Loucy (cell line): ENCODE measurements around the gene FAR1.
A peak's percentile ranks its signal among the peaks of the same experiment; 100 is the strongest.
"Not testable (repeated sequence)": the region's sequence is repeated elsewhere in the genome, so short reads cannot be mapped to it uniquely, and the experiment has no call there.

Experiments
- H2AFZ ChIP-seq: fragments of 200-600 bp; sonication (generic); 2 replicates; pipeline ENCODE4 v1.6.0; 2016; ENCODE audit warnings: antibody characterized with exemption, mild to moderate bottlenecking, low read length, moderate library complexity
- H3F3A ChIP-seq: fragments of 200-600 bp; 2 replicates; pipeline ENCODE4 v1.6.0; 2016; ENCODE audit warnings: antibody characterized with exemption, low read depth, mild to moderate bottlenecking
- H3K27me3 ChIP-seq: fragments of 200-600 bp; sonication (generic); 2 replicates; pipeline ENCODE4 v1.6.1; 2014; ENCODE audit warnings: low read length, mild to moderate bottlenecking; ENCODE audit not compliant: insufficient read depth, poor library complexity, severe bottlenecking
- H3K36me3 ChIP-seq: fragments of 200-600 bp; sonication (generic); 2 replicates; pipeline ENCODE4 v1.6.1; 2016; ENCODE audit warnings: low read length; ENCODE audit not compliant: insufficient read depth
- H3K4me1 ChIP-seq: fragments of 200-600 bp; sonication (generic); 2 replicates; pipeline ENCODE4 v1.5.1; 2014; ENCODE audit warnings: low read length, mild to moderate bottlenecking; ENCODE audit not compliant: insufficient read depth, poor library complexity, severe bottlenecking
- H3K4me2 ChIP-seq: fragments of 200-600 bp; sonication (generic); 2 replicates; pipeline ENCODE4 v1.6.0; 2014; ENCODE audit warnings: antibody characterized with exemption, low read length, low read depth, mild to moderate bottlenecking; ENCODE audit not compliant: poor library complexity, severe bottlenecking
- H3K4me3 ChIP-seq: fragments of 200-600 bp; sonication (generic); 2 replicates; pipeline ENCODE4 v1.5.1; 2014; ENCODE audit warnings: low read length, mild to moderate bottlenecking, mixed read lengths; ENCODE audit not compliant: poor library complexity, severe bottlenecking
- H3K79me2 ChIP-seq: fragments of 200-600 bp; sonication (generic); 2 replicates; pipeline ENCODE4 v1.6.1; 2014; ENCODE audit warnings: low read length; ENCODE audit not compliant: insufficient read depth
- H3K9ac ChIP-seq: fragments of 200-600 bp; sonication (generic); 2 replicates; pipeline ENCODE4 v1.6.0; 2014; ENCODE audit warnings: mild to moderate bottlenecking, low read depth, low read length, moderate library complexity; ENCODE audit not compliant: poor library complexity, severe bottlenecking
- H3K9me2 ChIP-seq: fragments of 200-600 bp; sonication (generic); replicated peaks from 2 replicates; pipeline ENCODE4 v1.6.1; 2016; ENCODE audit warnings: low read depth, low read length, mixed read lengths
- H3K9me3 ChIP-seq: fragments of 200-600 bp; sonication (generic); 2 replicates; pipeline ENCODE4 v1.6.1; 2014; ENCODE audit warnings: mild to moderate bottlenecking, antibody characterized with exemption, low read length, low read depth; ENCODE audit not compliant: insufficient read depth
- H4K20me1 ChIP-seq: fragments of 200-600 bp; sonication (generic); 2 replicates; pipeline ENCODE4 v1.6.0; 2014; ENCODE audit warnings: antibody characterized with exemption, low read length, mild to moderate bottlenecking; ENCODE audit not compliant: insufficient read depth, poor library complexity, severe bottlenecking
- EZH2phosphoT487 ChIP-seq: fragments of 200-600 bp; IDR thresholded peaks from 2 replicates; pipeline ENCODE4 v1.6.1; 2018; ENCODE audit warnings: antibody characterized with exemption, mild to moderate bottlenecking, moderate library complexity, borderline replicate concordance
- TF ChIP-seq, protein P1 (sequence below): fragments of 200-600 bp; sonication (generic); conservative IDR thresholded peaks from 2 replicates; pipeline ENCODE4 v1.5.1; 2014; ENCODE audit warnings: mild to moderate bottlenecking, antibody characterized with exemption, low read length

The FAR1 gene, protein sequence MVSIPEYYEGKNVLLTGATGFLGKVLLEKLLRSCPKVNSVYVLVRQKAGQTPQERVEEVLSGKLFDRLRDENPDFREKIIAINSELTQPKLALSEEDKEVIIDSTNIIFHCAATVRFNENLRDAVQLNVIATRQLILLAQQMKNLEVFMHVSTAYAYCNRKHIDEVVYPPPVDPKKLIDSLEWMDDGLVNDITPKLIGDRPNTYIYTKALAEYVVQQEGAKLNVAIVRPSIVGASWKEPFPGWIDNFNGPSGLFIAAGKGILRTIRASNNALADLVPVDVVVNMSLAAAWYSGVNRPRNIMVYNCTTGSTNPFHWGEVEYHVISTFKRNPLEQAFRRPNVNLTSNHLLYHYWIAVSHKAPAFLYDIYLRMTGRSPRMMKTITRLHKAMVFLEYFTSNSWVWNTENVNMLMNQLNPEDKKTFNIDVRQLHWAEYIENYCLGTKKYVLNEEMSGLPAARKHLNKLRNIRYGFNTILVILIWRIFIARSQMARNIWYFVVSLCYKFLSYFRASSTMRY

DNA sequence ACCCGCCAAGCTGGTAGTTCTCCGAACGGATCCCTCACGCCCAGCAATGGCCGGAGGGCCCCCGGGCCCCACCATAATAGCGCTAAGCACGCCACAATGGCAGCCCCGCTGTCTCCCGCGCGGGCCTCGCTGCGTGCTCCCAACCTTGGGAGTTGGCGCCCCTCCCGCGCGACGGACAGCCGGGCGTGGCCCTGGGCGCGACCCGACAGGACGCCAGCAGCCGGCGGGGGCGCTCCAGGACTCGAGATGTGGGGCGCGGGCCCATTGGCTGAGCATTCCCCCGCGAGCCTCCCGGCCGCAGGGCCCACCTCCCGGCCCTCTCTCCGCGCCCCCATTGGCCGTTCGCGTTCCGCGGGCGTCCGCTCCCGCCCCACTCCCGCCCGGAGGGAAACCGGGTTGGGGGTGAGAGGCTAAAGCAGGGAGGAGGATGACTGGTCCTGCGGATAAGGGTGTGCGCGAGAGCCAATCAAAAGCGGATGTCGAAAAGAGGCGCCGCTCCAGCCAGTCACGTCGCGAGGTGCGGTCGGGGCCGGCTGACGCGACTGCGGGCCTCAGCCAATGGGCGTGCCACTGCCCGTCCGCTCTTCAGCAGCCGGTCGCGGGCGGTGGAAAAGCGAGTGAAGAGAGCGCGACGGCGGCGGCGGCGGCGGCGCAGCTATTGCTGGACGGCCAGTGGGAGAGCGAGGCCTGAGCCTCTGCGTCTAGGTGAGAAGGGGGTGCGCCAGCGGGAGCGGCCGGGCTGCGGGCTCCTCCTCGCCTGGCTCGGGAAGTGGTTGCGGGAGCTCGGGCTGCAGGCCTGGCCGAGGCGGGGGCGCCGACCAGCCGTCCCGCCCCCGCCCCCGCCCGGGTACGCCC lies at the start of gene FAR1:
Gene FAR1, plus strand, starts transcription at position 567 of the 855 bp plus-strand sequence. CDS start 26,098 bp downstream, outside the sequence.
- peaks cover 45% of the 10 kb centered on the region for H3K79me2 ChIP-seq
- H3K9me2 ChIP-seq = no peaks in the 10 kb centered on the region
- H3K4me2 ChIP-seq = peak within 1 kb of the TSS; percentile 98
- peak within 1 kb of the TSS; percentile 78 for H3K9ac ChIP-seq
- peaks cover 37% of the 10 kb centered on the region for H3K4me1 ChIP-seq
- peaks cover 9% of the 10 kb centered on the region for H3K27me3 ChIP-seq
- H3K36me3 ChIP-seq = no peaks in the 10 kb centered on the region
- no peaks in the 10 kb centered on the region for H3K9me3 ChIP-seq
- peak within 1 kb of the TSS; percentile 99 for H2AFZ ChIP-seq
- no peaks in the 10 kb centered on the region for H3F3A ChIP-seq
- peaks cover 45% of the 10 kb centered on the region for H4K20me1 ChIP-seq
- TF ChIP-seq, protein P1, sequence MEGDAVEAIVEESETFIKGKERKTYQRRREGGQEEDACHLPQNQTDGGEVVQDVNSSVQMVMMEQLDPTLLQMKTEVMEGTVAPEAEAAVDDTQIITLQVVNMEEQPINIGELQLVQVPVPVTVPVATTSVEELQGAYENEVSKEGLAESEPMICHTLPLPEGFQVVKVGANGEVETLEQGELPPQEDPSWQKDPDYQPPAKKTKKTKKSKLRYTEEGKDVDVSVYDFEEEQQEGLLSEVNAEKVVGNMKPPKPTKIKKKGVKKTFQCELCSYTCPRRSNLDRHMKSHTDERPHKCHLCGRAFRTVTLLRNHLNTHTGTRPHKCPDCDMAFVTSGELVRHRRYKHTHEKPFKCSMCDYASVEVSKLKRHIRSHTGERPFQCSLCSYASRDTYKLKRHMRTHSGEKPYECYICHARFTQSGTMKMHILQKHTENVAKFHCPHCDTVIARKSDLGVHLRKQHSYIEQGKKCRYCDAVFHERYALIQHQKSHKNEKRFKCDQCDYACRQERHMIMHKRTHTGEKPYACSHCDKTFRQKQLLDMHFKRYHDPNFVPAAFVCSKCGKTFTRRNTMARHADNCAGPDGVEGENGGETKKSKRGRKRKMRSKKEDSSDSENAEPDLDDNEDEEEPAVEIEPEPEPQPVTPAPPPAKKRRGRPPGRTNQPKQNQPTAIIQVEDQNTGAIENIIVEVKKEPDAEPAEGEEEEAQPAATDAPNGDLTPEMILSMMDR = peak; percentile 53; the same call in 1 of the 2 replicates
- no peak for TF ChIP-seq EZH2phosphoT487
- peak within 1 kb of the TSS; percentile 75 for H3K4me3 ChIP-seq

DNA sequence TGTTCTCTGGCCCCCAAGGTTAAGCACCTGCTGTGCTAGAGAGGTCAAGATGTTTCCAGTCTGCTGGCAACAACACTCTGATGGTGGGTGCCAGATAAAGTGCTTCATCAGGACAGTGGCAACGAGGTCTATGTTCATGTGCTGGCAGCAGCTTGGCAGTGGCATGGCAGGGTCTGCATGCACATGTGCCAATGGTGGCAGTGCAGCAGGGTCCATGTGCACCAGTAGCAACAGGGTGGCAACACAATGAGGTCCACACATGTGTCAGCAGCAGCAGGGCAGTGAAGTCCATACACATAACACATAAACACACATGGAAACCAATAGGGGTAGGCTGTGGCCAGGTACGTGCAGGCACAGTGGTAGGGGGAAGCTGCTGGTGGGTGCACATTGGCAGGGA lies 48.4 kb upstream of the FAR1 start:
- Histone ChIP-seq H3K9ac (no peak overlapping the region), H3K4me3 (no peak overlapping the region), H3F3A (no peaks in the 10 kb centered on the region), H3K36me3 (no peaks in the 10 kb centered on the region), H3K9me2 (no peaks in the 10 kb centered on the region), H3K79me2 (no peaks in the 10 kb centered on the region), H4K20me1 (no peaks in the 10 kb centered on the region), H3K4me1 (no peaks in the 10 kb centered on the region), H2AFZ (no peak overlapping the region), H3K27me3 (no peaks in the 10 kb centered on the region), H3K4me2 (no peak overlapping the region), H3K9me3 (no peaks in the 10 kb centered on the region)
- TF ChIP-seq, protein P1 = no peak
- no peak for TF ChIP-seq EZH2phosphoT487

DNA sequence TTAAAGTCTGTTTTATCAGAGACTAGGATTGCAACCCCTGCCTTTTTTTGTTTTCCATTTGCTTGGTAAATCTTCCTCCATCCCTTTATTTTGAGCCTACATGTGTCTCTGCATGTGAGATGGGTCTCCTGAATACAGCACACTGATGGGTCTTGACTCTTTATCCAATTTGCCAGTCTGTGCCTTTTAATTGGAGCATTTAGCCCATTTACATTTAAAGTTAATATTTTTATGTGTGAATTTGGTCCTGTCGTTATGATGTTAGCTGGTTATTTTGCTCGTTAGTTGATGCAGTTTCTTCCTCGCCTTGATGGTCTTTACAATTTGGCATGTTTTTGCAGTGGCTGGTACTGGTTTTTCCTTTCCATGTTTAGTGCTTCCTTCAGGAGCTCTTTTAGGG lies 41.6 kb upstream of the FAR1 start:
- H3K9me3 ChIP-seq, H3F3A ChIP-seq, H3K36me3 ChIP-seq, H3K4me3 ChIP-seq, H3K4me2 ChIP-seq, H3K27me3 ChIP-seq, H2AFZ ChIP-seq, H3K79me2 ChIP-seq, H3K9me2 ChIP-seq, H4K20me1 ChIP-seq, H3K4me1 ChIP-seq, H3K9ac ChIP-seq: not testable (repeated sequence)

DNA sequence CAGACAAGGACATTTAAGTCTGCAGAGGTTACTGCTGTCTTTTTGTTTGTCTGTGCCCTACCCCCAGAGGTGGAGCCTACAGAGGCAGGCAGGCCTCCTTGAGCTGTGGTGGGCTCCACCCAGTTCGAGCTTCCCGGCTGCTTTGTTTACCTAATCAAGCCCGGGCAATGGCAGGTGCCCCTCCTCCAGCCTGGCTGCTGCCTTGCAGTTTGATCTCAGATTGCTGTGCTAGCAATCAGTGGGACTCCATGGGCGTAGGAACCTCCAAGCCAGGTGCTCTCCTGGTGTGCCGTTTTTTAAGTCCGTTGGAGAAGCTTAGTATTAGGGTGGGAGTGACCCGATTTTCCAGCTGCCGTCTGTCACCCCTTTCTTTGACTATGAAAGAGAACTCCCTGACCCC lies 39.8 kb upstream of the FAR1 start:
- H3K4me2 ChIP-seq, H3K4me3 ChIP-seq, H4K20me1 ChIP-seq, H3K9me3 ChIP-seq, H3K4me1 ChIP-seq, H3K9me2 ChIP-seq, H3K79me2 ChIP-seq, H3K9ac ChIP-seq, H3K36me3 ChIP-seq, H3K27me3 ChIP-seq, H2AFZ ChIP-seq, H3F3A ChIP-seq: not testable (repeated sequence)
